Upper lobe of right lung (tissue), 1 donor: ENCODE measurements around the gene DPYD. TPM values are rescaled to one million over a fixed set of nuclear protein-coding genes. Genes with fewer than 3 reads are reported as not detected.
A peak's percentile ranks its signal among the peaks of the same experiment; 100 is the strongest.

Experiments
- ATAC-seq: fragments of 200-7000 bp; cut with Tn5 transposase; one replicate; pipeline ENCODE4 v1.9.1; 2020; ENCODE audit warnings: mild to moderate bottlenecking, moderate library complexity
- DNase-seq: peaks from one replicate; pipeline ENCODE4 v3.0.0-alpha.2; 2020
- H3K27ac ChIP-seq: fragments of 200-600 bp; one replicate; pipeline ENCODE4 v1.8.0; 2022
- H3K27me3 ChIP-seq: fragments of 200-600 bp; one replicate; pipeline ENCODE4 v1.8.0; 2022; ENCODE audit warnings: mild to moderate bottlenecking
- H3K36me3 ChIP-seq: fragments of 200-600 bp; one replicate; pipeline ENCODE4 v1.8.0; 2022
- H3K4me1 ChIP-seq: fragments of 200-600 bp; one replicate; pipeline ENCODE4 v1.8.0; 2022
- H3K4me3 ChIP-seq: fragments of 200-600 bp; one replicate; pipeline ENCODE4 v1.8.0; 2022; ENCODE audit warnings: mild to moderate bottlenecking
- H3K9me3 ChIP-seq: fragments of 200-600 bp; one replicate; pipeline ENCODE4 v1.8.0; 2022
- intact Hi-C: fragments of 100-400 bp; cut with DNase I; formaldehyde crosslinking; loops from one replicate; pipeline ENCODE4 v1.11.0; 2022
- total RNA-seq: library from RNA; stranded (reverse); fragmentation: NEBNext Ultra II Directional; extraction: Animal tissue kit (Norgen Biotek cat#: 25700); gene quantifications from one replicate; pipeline ENCODE4 v1.2.1, GENCODE V29; 2021
- TF ChIP-seq, protein P1 (sequence below): fragments of 200-600 bp; IDR thresholded peaks from one replicate; pipeline ENCODE4 v1.8.0; 2022; ENCODE audit warnings: antibody characterized with exemption
- donor health status: DM: no; HTN: yes; CAD: no; lungs with severe emphysema.

Gene DPYD
- total RNA-seq, 1 donor from 2014 or later = 82.7 TPM

DNA sequence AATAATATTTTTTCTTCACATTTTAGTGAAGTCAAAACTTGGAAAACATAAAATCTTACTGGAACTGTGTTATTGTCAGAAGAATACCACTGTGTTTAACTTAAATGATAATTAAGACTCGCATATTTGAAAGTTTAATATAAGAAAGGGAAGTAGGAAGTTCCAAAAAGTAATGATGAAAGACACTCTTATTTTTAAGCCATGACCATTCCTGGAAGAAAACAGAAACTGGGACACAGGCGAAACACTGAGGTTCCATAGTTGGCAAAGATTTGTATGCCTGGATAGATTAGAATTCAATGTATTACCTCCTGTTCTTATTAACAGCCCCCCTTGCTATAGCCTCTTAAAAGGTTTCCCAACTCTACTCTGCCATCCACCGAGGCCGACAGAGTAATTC, 271.2 kb downstream of the DPYD start:
- Histone ChIP-seq H3K27me3 (no peaks in the 10 kb centered on the region), H3K4me1 (no peaks in the 10 kb centered on the region), H3K36me3 (no peaks in the 10 kb centered on the region), H3K9me3 (peaks cover 8% of the 10 kb centered on the region), H3K4me3 (no peak overlapping the region), H3K27ac (no peak overlapping the region)
- DNase-seq (no peak), ATAC-seq (peak; percentile 20)
- TF ChIP-seq, protein P1, sequence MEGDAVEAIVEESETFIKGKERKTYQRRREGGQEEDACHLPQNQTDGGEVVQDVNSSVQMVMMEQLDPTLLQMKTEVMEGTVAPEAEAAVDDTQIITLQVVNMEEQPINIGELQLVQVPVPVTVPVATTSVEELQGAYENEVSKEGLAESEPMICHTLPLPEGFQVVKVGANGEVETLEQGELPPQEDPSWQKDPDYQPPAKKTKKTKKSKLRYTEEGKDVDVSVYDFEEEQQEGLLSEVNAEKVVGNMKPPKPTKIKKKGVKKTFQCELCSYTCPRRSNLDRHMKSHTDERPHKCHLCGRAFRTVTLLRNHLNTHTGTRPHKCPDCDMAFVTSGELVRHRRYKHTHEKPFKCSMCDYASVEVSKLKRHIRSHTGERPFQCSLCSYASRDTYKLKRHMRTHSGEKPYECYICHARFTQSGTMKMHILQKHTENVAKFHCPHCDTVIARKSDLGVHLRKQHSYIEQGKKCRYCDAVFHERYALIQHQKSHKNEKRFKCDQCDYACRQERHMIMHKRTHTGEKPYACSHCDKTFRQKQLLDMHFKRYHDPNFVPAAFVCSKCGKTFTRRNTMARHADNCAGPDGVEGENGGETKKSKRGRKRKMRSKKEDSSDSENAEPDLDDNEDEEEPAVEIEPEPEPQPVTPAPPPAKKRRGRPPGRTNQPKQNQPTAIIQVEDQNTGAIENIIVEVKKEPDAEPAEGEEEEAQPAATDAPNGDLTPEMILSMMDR = no peak
- intact Hi-C loops = no loop called here

DNA sequence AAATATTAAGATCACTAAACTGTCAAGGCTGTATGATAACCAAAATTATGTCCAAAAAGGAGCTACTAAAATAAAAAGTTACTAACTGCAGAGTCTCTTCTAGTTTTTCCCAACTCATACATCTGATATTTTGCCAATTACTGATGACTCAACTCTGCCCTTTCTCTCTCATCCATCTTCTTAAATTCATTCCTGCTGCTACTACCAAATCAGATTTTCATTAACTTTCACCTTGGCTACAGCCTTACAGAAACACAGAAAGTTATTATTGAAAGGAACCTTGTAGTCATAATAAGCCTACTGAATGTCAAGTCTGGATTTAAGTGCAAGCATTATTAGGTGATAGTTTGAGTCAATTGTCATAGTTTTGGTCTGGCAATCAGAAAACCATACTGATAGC, 273.1 kb downstream of the DPYD start:
- DNase-seq = no peak
- Histone ChIP-seq H3K27me3 (no peaks in the 10 kb centered on the region), H3K4me3 (no peak overlapping the region), H3K9me3 (peaks cover 8% of the 10 kb centered on the region), H3K4me1 (no peaks in the 10 kb centered on the region), H3K27ac (no peak overlapping the region), H3K36me3 (no peaks in the 10 kb centered on the region)
- TF ChIP-seq, protein P1 = no peak
- ATAC-seq = no peak
- intact Hi-C loops = no loop called here

DNA sequence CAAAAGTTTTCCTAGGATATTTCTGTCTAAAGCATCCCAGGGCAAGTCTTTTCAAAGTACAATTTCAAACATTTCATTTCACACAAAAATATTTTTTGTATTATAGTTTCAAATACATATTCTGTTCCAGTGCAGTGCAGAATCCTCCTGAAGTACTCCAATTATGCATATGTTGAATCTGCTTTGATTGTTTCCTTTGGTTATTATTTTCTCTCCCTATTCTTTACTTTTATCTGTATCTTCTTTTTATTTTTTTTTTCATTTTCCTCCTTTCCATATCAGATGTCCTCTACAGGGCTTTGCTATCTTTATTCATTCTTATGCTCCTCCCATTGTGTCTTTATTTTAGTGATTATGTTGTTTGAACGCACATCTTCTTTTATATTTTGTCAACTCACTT, 274.8 kb downstream of the DPYD start:
- Histone ChIP-seq H3K9me3 (peaks cover 8% of the 10 kb centered on the region), H3K36me3 (no peaks in the 10 kb centered on the region), H3K4me3 (no peak overlapping the region), H3K27ac (no peak overlapping the region), H3K27me3 (no peaks in the 10 kb centered on the region), H3K4me1 (no peaks in the 10 kb centered on the region)
- DNase-seq = no peak
- no peak for ATAC-seq
- TF ChIP-seq, protein P1 = no peak
- intact Hi-C loops = no loop called here

DNA sequence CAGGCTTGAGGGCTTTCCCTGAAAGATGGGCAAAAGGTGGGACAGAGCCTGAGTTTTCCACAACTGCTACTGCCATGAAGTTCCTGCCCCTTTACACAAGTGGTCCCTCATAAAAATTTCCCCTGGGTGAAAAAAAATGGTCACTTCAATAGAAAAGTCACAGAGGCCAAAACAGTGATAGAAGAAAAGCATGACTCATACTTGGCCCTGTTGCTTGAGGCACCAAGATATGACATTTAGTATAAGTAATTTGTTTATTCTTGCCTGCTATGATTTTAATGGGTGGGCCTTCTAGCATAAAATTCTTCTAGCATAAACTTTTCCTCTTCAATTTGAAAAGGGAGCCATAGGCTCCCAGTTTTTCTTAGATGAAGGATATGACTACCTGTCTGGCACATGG, 280.2 kb downstream of the DPYD start:
- intact Hi-C loops = no loop called here
- no peak for ATAC-seq
- H3K27ac ChIP-seq = no peak overlapping the region
- H3K27me3 ChIP-seq = no peaks in the 10 kb centered on the region
- no peak for DNase-seq
- TF ChIP-seq, protein P1 = no peak
- no peak overlapping the region for H3K4me3 ChIP-seq
- H3K9me3 ChIP-seq = peaks cover under 1% of the 10 kb centered on the region
- H3K4me1 ChIP-seq = no peaks in the 10 kb centered on the region
- H3K36me3 ChIP-seq = no peaks in the 10 kb centered on the region

DNA sequence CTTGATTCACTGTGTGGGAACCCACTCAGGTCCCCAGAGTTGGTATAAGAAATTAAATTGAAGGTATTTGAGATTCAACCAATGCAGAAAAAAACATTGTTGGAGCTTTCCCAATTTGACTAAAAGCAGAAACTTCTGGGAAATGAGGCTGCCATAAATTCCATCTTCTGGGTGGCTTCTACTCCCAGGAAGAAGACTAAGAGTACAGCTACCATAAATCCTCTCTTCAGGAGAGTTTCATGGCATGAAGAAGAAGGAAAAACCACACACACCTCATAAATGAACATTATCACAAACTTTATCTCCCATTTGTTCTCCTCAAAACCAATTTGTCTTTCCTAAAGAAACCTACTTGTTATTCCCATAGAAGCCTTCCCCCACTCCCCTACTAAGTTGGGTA, 283.9 kb downstream of the DPYD start:
- H3K36me3 ChIP-seq = no peaks in the 10 kb centered on the region
- H3K4me3 ChIP-seq = no peak overlapping the region
- H3K9me3 ChIP-seq = no peaks in the 10 kb centered on the region
- intact Hi-C loops = no loop called here
- TF ChIP-seq, protein P1 = no peak
- no peak for ATAC-seq
- H3K4me1 ChIP-seq = no peaks in the 10 kb centered on the region
- no peak overlapping the region for H3K27ac ChIP-seq
- no peaks in the 10 kb centered on the region for H3K27me3 ChIP-seq
- no peak for DNase-seq

DNA sequence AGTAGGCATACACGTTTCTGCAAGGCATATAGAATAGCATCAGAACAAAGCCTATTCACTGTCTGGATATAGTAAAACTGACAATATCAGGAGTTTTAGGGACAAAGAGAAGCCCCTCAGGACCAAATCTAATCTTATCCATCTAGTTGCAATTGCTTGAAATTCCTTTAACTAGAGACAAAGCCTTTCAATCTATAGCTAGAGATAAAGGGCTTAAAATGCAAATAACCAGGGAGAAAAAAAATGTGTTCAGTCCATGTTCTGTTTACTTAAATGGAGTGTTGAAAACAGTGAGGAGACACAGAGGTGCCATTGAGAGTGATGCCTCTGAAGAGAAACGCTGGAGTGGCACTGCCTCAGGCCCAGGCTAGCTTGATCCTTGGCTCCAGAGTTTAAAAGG, 286.1 kb downstream of the DPYD start:
- H3K27ac ChIP-seq = no peak overlapping the region
- TF ChIP-seq, protein P1 = no peak
- H3K27me3 ChIP-seq = no peaks in the 10 kb centered on the region
- no peak for DNase-seq
- no peak overlapping the region for H3K4me3 ChIP-seq
- peaks cover 6% of the 10 kb centered on the region for H3K4me1 ChIP-seq
- intact Hi-C loops = no loop called here
- ATAC-seq = no peak
- no peaks in the 10 kb centered on the region for H3K9me3 ChIP-seq
- H3K36me3 ChIP-seq = no peaks in the 10 kb centered on the region
